Prostate gland (tissue), 2 donors: ENCODE results near the gene GPR137. TPM values are rescaled to one million over a fixed set of nuclear protein-coding genes. Genes with fewer than 3 reads are reported as not detected.
"Not testable (repeated sequence)": the region's sequence is repeated elsewhere in the genome, so short reads cannot be mapped to it uniquely, and the experiment has no call there.

ENCODE experiments used
- DNase-seq: peaks from one replicate; pipeline ENCODE4 v3.0.0-alpha.2; 2019; ENCODE audit warnings: low spot score
- H3K27ac ChIP-seq, 2 donors: fragments of 200-600 bp; sonication (generic); 2 replicates each; pipeline ENCODE4 v1.5.1; 2017 to 2019
- H3K27me3 ChIP-seq: fragments of 200-600 bp; sonication (generic); replicated peaks from 2 replicates; pipeline ENCODE4 v1.5.1; 2019; ENCODE audit not compliant: insufficient read depth
- H3K36me3 ChIP-seq, 2 donors: fragments of 200-600 bp; sonication (generic); 1 replicate in 1 of 2; 2 replicates in 1 of 2; pipeline versions ENCODE4 v1.5.1 to v1.8.1; 2017 to 2019
- H3K4me1 ChIP-seq: fragments of 200-600 bp; sonication (generic); replicated peaks from 2 replicates; pipeline ENCODE4 v1.5.1; 2019
- H3K4me3 ChIP-seq, 2 donors: fragments of 200-600 bp; sonication (generic); 2 replicates each; pipeline ENCODE4 v1.5.1; 2017 to 2019
- H3K9me3 ChIP-seq: fragments of 200-600 bp; sonication (generic); 2 replicates; pipeline ENCODE4 v1.5.1; 2017
- CTCF ChIP-seq, 4 experiments: fragments of 200-600 bp in 2 of 4; fragments of 450-650 bp in 2 of 4; sonication (generic) in 2 of 4; IDR thresholded peaks; 1 replicate in 3 of 4; 2 replicates in 1 of 4; pipeline ENCODE4 v1.5.1; 2016 to 2019; ENCODE audit warnings: antibody characterized with exemption in 4 of 4, mild to moderate bottlenecking in 2 of 4, moderate library complexity in 2 of 4
- POLR2A ChIP-seq: fragments of 450-650 bp; IDR thresholded peaks from one replicate; pipeline ENCODE4 v1.6.1; 2016; ENCODE audit warnings: antibody characterized with exemption, mild to moderate bottlenecking
- POLR2AphosphoS5 ChIP-seq: sonication (generic); formaldehyde crosslinking; IDR thresholded peaks from one replicate; pipeline ENCODE4 v1.6.1; 2017; ENCODE audit warnings: antibody characterized with exemption
- WGBS: methylation state at CpG from one replicate; pipeline ENCODE4 v1.1.5; 2018; 5-methylcytosine and 5-hydroxymethylcytosine counted together
- intact Hi-C: fragments of 100-400 bp; cut with DNase I; formaldehyde crosslinking; loops from one replicate; pipeline ENCODE4 v1.14.2; 2022
- total RNA-seq, 2 donors: library from RNA; depleted of rRNA; stranded (reverse); fragments of >200 nt; gene quantifications; one replicate each; pipeline ENCODE4 v1.1.0, GENCODE V29; 2016

The GPR137 gene
- total RNA-seq, 2 donors from 2014 or later: 38.8 to 94.9 TPM

DNA sequence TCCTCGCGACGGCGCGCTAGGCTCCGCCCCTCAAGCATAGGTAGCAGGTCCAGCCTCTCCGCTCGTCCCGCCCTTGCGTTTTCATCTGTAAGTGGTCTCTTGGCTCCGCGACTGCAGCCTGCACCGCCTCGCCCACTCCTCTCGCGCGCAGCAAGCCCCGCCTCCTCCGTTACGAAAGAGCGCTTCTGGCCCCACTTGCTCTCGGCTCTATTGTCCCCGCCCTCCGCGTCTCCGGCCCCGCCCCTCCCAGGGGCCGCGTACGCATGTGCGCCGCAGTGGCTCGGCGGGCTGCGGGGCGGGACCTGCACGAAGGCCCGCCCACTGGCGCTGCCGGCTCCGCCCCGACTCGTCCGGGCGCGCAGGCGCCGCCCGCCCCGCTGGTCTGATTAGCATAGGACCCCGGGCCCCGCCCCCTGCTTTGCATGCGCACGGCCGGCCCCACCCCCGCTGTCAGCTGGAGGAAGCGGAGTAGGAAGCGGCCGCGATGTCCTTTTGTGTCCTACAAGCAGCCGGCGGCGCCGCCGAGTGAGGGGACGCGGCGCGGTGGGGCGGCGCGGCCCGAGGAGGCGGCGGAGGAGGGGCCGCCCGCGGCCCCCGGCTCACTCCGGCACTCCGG is 19.5 kb downstream of the GPR137 start, which contains the start of gene ESRRA:
TSS of gene ESRRA (plus strand) at position 450 of the 616 bp plus-strand sequence. CDS start 1,656 bp downstream, outside the sequence.
- peak within 1 kb of the TSS; percentile 78 to 88 for H3K27ac ChIP-seq
- TF ChIP-seq POLR2A: peak; percentile 47
- TF ChIP-seq POLR2AphosphoS5: peak; percentile 86
- peak in 2 of 4 experiments; percentile 5 to 23 for TF ChIP-seq CTCF (IDR thresholded peaks at IDR 0.05)
- no peaks in the 10 kb centered on the region for H3K27me3 ChIP-seq
- intact Hi-C loops: no loop called here
- peaks cover 9% of the 10 kb centered on the region for H3K4me1 ChIP-seq
- under 1% methylated on average over 77 of the region's 81 CpGs for WGBS
- H3K9me3 ChIP-seq: no peaks in the 10 kb centered on the region
- DNase-seq: peak; percentile 100
- H3K36me3 ChIP-seq: no peaks in the 10 kb centered on the region
- H3K4me3 ChIP-seq: peak within 1 kb of the TSS; percentile 53 to 69

DNA sequence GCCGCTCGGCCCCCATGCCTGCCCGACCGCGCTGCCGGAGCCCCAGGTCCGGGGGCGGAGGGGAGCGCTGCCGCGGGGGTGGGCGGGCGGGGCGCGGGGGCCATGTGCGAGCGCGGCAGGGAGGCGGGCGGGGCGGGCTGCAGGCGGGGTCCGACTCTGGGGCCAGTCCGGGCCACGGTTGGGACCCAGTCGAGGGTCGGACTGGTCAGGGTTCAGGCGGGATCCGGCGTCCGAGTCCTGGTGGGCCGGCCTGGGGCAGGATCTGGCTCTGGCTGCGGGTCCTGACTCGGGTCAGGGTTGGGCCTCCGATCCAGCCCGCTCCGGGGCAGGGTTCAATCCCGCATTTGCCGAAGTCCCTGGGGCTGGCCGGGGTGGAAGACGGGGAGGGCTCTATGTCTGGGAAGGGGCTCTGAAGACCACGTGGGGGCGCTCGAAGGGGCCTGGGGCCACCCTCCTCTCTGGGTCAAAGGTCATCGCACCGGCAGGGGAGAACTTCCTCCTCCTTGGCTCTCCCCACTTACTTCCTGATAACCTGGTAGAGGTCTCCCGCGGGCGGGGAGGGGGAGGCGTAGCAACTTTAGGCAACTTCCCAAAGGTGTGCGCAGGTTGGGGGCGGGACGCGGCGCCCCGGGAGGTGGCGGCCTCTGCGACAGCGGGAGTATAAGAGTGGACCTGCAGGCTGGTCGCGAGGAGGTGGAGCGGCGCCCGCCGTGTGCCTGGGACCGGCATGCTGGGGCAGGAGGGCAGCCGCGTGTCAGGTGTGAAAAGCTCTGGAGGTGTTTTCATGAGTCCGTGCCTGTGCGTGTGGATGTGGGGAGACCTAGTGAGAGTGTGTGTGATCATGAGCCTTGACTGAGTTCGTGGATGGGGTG is 20.3 kb downstream of the GPR137 start:
- peak in 2 of 4 experiments; percentile 38 to 40 for TF ChIP-seq CTCF (IDR thresholded peaks at IDR 0.05)
- peak; percentile 41 for TF ChIP-seq POLR2AphosphoS5
- peak; percentile 69 for TF ChIP-seq POLR2A
- 2% methylated on average over 32 of the region's 71 CpGs for WGBS
- Histone ChIP-seq H3K9me3 (no peaks in the 10 kb centered on the region), H3K27me3 (no peaks in the 10 kb centered on the region), H3K4me1 (peaks cover 2% of the 10 kb centered on the region), H3K27ac (peak overlapping the region; percentile 75 to 78), H3K4me3 (peak overlapping the region; percentile 53 to 69), H3K36me3 (no peaks in the 10 kb centered on the region)
- peak; percentile 38 for DNase-seq
- intact Hi-C loops: no loop called here

GRCh38 chr11:64306563-64306875 is 20.9 kb downstream of the GPR137 start:
- Histone ChIP-seq H3K4me1 (peaks cover 2% of the 10 kb centered on the region), H3K9me3 (no peaks in the 10 kb centered on the region), H3K36me3 (no peaks in the 10 kb centered on the region), H3K27me3 (no peaks in the 10 kb centered on the region), H3K27ac (peak overlapping the region; percentile 75 to 78), H3K4me3 (peak overlapping the region; percentile 53 to 69)
- intact Hi-C loops: no loop called here
- 28% methylated on average over 9 of the region's 9 CpGs for WGBS
- no peak for DNase-seq
- TF ChIP-seq POLR2AphosphoS5: no peak
- no peak for TF ChIP-seq CTCF (IDR thresholded peaks at IDR 0.05)
- no peak for TF ChIP-seq POLR2A

DNA sequence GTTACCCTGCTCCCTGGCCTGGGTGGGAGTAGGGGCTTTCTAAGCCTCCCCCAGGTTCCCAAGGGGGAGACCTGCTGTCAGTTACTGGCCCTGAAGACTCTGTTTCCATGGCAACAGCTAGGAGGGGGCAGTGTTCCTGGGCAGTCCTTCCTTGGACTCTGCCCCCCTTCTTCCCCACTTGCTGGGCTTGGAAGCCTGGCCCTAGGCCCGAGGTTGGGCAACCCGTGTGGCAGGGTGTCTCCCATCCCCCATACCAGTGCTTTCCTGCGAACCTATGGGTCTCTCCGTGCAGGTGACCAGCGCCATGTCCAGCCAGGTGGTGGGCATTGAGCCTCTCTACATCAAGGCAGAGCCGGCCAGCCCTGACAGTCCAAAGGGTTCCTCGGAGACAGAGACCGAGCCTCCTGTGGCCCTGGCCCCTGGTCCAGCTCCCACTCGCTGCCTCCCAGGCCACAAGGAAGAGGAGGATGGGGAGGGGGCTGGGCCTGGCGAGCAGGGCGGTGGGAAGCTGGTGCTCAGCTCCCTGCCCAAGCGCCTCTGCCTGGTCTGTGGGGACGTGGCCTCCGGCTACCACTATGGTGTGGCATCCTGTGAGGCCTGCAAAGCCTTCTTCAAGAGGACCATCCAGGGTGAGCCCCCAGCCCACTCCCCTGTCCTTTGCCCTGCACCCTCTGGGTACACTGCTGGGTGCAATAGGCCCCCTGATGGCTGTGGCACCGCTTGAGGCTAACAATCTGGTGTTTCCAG is 21.4 kb downstream of the GPR137 start:
- TF ChIP-seq POLR2A: no peak
- no peak for TF ChIP-seq CTCF (IDR thresholded peaks at IDR 0.05)
- no peak for TF ChIP-seq POLR2AphosphoS5
- peak overlapping the region; percentile 75 to 78 for H3K27ac ChIP-seq

DNA sequence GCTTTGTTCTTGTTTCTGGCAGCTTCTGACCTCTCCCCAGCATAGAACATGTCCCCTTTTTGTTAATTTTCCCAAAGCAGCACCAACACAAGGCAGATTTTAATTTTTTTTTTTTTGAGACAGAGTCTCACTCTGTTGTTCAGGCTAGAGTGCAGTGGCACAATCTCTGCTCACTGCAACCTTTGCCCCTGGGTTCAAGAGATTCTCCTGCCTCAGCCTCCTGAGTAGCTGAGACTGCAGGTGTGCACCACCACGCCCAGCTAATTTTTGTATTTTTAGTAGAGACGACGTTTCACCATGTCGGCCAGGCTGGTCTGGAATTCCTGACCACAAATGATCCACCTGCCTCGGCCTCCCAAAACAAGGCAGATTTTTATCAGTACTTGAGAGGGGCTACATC is 22.1 kb downstream of the GPR137 start:
- H3K4me3 ChIP-seq, intact Hi-C loops, H3K36me3 ChIP-seq, H3K27ac ChIP-seq, DNase-seq, H3K27me3 ChIP-seq, H3K9me3 ChIP-seq, H3K4me1 ChIP-seq: not testable (repeated sequence)
- WGBS: 80% methylated on average over 5 of the region's 5 CpGs

More for the DNA sequence above, 21.4 kb downstream of the GPR137 start:
- no peaks in the 10 kb centered on the region for H3K36me3 ChIP-seq
- H3K4me1 ChIP-seq: peaks cover 2% of the 10 kb centered on the region
- no peak for DNase-seq
- WGBS: 73% methylated on average over 15 of the region's 15 CpGs
- H3K9me3 ChIP-seq: no peaks in the 10 kb centered on the region
- no peaks in the 10 kb centered on the region for H3K27me3 ChIP-seq
- intact Hi-C loops: no loop called here
- H3K4me3 ChIP-seq: peak overlapping the region; percentile 53 to 69
